Limb (tissue), 2 donors: Measurements from ENCODE around the gene TROAP.
A peak's percentile ranks its signal among the peaks of the same experiment; 100 is the strongest.

Experiments used
- DNase-seq, 2 donors: peaks; one replicate each; pipeline ENCODE4 v3.0.0-alpha.2; 2016; ENCODE audit errors: extremely low spot score in 2 of 2

TROAP gene

DNA sequence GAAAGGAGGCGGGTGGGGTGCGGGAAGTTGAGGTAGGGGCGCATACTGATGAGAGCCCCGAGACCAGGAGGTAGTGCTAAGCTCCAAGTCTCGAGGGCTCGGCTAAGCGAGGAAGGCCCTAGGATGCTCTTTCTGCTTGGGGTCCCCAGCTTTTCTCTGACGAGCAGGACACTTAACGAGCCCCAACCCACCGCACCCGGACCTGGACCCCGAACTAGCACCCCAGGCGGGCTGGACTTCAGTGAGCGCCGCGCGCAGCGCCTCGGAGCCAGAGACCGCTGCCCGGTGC, 18.7 kb downstream of the TROAP start:
- DNase-seq: no peak

DNA sequence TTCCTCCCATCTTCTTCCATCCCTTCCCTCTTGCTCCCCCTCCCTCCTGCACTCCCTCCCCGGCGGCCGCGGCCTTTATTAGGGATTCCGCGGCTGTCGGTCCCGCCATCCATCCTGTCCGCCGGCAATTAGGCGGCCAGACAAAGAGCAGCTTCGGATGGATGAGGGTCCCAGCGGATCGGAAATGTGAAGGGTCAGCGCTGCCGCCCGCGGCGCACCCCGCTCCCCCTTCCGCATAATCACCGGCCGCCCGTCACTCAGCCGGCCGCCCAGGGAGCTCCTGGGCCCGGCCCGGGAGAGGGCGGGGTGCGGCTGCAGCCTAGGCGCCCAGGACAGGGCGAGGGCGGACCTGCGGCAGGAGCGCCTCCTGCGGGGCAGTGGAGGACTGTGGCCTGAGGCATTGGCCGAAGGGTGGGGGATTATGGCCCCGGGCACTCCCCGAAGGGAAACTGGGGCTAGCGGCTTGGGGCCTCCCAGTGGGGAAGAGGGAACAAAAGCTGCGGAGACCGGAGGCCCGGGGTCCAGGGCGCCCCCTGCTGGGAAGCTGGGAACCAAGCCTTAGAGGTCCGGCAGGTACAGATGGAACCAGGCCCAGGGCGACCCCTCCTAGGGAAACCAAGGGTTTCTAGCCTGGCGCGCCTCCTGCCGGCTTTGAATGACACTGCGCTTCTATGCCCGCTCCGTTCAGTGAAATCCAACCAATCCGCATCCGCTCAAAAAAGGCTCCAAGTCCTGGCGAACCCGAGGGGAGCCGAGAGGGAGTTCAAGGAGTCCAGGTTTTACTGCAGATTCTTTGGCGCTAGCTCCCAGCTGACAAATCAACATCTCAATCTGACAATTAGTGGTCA, 19.2 kb downstream of the TROAP start:
- DNase-seq: peak; percentile 58 to 86

DNA sequence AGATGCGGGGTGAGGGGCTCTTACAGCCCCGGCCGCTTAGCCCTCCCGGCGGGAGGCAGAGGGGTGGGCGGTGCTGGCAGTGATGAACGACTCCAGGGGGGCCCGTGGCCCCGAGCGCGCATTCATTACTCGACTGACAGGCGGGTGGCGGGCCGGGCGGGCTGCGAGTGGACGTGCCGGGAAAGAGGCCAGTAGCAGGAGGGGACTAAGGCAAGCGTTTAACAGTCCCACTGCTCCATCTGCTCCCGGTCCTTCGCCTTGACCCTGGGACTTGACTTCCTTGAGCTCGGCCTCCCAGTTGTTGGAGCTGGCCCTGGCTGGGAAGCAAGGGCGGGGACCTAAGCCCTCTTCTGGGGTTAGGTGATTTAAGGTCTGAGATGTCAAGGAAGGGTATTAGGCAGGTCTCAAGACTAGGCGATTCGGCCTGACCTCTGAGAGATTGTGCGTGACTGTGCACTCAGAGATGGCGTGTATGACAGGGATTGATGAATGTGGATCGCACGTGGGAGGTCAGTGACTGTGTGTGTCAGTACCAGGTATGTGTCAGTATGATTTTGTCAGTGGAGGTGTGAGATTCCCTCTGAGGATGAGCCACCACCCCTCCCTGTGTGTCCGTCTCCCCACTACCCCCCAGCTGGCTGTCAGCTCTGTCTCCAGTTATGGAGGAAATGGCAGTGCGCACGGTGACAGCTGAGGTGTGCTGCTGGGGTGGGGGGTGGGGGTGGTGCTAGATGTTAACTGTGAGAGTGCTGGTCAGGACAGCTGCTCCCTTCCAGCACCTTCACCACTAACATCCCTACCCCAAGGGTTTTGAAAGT, 20.1 kb downstream of the TROAP start:
- peak in 1 of 2 donors; percentile 67 for DNase-seq

DNA sequence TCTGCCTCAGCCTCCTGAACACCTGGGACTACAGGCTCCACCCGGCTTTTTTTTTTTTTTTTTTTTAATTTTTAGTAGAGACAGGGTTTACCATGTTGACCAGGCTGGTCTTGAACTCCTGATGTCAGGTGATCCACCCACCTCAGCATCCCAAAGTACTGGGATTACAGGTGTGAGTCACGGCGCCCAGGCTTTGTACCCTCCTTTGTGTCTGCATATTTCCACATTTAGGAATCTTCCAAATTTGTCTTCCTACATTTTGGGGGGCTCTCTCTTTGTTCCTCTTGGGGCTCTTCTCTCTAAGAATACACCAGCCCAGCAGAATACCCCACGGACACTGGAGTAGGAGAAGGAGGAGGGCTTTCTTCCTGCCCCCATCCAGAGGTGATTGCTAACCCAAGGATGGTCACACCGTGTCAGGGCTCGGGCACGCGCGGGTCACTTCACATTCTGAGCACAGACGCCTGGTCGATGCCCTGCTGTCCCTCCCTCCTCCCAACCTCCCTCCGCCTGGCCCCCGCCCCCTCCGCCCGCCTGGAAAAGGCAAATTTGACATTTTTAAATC, 21.5 kb downstream of the TROAP start:
- DNase-seq: no peak

DNA sequence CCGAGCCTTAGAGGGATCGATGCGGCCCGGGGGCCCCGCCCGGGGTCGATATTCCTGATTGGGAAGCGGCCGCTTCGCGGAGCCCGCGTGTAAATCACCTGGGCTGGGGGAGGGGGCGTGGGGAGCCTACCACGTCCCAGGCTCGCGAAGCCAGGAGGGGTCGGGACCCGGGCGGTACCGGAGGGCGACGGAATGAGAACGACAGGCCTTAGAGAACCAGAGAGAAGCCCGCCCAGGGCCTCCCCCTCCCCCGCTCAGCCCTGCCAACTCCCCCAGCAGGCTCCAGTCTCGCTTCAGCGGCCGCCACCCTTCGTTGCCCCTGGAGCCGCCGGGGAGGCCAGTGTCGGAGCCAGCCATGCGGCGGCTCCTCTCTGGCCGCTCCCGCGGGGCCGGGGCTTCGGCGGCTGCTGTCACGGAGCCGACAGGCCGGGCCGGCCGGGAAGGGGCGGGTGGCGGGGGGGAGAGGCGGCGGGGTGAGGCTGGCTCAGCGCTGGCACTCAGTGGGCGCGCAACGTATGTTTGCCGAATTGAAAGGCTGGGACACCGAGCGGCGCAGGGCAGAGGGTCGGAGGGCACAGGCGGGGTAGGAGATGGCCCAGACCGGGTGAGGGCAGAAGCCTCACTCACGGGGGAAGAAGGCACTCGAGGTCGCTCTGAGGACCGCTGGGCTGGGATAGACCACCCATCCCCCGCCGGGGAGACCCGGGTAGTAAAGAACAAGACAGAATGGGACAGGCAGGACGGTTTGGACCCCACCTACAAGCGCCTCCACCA, 22.2 kb downstream of the TROAP start:
- DNase-seq: peak in 1 of 2 donors; percentile 69

DNA sequence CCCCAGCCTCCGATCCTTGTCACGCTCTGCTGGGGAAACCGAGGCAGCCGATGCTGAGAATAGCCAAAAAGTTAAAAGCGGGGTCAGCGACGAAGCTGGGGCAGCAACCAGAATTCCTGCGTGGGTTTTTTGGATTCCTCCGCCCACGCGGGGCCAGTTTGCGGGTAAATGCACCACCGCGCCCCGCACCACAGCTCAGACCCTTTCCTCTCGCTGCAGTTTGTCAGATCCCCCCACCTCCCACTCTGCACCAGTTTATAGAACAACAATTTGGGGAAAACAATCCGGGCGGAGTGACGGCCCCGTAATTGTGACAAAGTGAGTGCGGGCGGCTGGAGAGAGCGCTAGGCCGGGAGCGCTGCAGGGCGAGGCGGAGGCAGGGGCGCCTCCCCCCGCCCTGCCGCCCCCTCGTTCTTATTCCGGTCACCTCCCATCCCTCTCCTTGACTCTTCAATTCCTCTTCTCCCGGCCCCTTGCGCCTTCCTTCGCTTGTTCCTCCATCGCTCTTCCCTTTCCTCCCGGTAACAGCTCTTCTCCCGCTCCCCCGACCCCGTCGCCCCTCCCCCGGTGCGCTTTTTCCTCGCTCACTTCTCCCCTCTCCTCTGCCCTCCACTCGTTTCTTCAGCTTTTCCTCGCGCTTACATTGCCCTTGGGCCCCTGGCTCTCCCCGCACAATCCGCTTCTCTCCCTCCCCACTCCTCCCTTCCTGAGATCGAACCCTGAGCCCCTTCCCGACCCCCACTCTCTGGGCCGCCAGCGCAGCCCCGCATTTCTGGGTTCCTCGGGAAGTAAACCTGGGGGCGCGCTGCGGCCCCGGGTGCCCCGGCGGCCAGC, 23.0 kb downstream of the TROAP start:
- DNase-seq: peak in 1 of 2 donors; percentile 45

DNA sequence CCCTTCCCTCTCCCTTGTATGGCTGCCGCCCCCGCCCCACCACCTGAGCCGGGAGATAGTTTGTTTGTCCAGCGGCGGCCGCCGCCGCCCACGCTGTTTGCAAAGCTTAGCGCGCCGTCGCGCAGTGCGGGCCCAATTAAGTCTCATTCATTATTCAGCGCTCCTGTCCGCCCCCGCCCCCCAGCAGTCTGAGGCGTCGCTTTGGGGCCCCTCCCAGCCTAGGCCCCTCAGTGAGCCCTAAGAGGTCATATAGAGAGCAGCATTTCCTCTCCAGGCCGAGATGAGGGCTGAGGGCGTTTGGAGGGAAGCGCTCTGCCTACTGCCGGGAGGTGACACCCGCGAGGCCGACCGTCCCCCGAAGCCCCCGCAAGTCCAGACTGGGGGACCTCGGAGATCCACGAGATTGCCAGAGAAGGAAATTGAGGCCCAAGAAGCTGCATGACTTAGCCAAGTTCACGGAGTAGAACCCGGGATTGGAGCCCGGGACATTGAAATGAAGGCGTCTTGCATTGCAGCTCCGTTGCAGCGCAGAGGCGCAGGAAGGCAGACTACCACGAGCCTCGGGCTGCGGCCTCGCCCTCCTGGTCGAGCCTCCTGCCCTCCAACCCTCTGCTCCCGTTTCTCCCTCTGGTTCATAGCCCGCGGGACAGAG, 23.7 kb downstream of the TROAP start, which contains the start of gene DNAJC22:
DNAJC22 (plus strand) TSS at position 230 of the 652 bp plus-strand sequence. CDS start 1,985 bp downstream, outside the sequence.
- peak in 1 of 2 donors; percentile 52 for DNase-seq

DNA sequence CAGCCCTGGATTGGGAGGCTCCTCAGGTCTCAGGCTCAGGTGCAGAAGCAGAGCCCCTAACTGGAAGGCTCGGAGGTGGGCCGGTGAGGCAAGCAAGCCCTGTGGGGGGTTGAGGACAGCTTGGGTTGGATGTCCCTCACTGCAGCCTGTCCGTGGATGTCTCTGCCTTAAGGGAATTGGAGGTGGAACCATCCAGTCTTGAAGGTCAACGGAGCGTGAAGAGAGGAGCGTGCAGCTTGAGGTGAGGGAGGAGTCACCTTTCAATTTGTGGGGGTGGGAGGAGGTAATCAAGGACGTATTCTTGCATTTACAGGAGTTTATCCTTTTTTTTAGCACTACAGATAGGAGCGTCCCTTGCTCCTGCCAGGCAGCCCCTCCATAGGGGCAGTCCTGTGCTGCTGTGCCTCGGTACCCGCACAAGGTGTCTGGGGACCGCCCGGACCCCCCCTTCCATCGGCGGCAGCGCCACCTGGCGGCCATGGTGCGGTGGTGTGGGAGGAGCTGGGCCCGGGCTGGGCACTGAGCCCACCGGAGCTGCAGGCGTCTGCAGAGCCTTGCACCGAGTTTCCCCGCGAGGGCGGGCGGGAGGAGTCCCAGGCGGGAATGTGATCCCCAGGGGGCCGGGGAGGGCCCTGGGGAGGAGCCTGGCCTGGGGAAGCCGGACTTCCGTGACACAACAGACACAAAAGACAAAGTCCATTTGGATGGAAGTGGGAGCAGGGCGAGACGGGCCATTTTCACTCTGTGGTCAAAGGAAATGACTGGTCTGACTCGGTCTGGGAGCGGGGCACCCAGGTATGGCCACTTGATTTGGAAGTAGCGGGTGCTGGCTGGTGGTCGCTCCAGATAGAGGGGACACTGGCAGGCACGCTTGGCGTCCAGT, 24.5 kb downstream of the TROAP start:
- DNase-seq: peak in 1 of 2 donors; percentile 89

DNA sequence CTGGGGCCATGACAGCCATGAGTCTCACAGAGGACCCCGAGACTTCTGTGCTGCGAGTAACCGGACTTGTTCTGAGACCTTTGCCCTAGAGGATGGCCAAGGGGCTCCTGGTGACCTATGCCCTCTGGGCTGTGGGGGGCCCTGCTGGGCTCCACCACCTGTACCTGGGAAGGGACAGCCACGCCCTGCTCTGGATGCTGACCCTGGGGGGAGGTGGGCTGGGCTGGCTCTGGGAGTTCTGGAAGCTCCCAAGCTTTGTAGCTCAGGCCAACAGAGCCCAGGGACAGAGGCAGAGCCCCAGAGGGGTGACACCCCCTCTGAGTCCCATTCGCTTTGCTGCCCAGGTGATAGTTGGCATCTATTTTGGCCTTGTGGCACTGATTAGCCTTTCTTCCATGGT, 25.7 kb downstream of the TROAP start:
- DNase-seq: no peak

DNA sequence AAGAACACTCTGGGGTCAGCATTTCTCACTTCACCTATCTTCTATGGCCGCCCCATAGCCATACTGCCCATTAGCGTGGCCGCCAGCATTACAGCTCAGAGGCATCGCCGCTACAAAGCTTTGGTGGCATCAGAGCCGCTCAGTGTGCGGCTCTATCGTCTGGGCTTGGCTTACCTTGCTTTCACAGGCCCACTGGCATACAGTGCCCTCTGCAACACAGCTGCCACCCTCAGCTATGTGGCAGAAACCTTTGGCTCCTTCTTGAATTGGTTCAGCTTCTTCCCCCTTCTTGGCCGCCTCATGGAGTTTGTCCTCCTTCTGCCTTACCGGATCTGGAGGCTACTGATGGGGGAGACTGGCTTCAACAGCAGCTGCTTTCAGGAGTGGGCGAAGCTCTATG, 26.2 kb downstream of the TROAP start:
- DNase-seq: no peak

DNA sequence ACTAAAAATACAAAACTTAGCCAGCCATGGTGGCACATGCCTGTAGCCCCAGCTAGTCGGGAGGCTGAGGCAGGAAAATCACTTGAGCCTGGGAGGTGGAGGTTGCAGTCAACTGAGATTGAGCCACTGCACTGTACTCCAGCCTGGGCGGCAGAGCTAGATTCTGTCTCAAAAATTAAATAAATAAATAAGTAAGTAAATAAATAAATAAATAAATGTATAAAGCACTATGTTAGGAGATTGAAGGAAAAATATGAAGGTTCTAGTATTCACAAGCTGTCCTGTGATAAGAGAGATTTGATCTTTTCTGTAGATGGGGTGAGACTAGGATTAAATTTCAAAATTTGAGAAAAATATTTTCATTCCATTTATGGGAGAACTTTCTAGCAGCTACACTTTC, 29.3 kb downstream of the TROAP start:
- DNase-seq: no peak

DNA sequence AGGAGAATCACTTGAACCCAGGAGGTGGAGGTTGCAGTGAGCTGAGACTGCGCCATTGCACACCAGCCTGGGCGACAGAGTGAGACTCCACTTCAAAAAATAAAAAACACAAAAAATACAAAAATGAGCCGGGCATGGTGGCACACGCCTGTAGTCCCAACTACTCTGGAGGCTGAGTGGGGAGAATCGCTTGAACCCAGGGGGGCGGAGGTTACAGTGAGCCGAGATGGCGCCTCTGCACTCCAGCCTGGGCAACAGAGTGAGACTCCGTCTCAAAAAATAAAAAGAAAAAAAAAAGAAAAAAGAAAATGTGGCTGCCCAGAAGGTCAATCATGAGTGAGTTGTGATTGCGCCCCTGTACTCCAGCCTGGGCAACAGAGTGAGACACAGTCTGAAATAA, 32.9 kb downstream of the TROAP start:
- DNase-seq: no peak

DNA sequence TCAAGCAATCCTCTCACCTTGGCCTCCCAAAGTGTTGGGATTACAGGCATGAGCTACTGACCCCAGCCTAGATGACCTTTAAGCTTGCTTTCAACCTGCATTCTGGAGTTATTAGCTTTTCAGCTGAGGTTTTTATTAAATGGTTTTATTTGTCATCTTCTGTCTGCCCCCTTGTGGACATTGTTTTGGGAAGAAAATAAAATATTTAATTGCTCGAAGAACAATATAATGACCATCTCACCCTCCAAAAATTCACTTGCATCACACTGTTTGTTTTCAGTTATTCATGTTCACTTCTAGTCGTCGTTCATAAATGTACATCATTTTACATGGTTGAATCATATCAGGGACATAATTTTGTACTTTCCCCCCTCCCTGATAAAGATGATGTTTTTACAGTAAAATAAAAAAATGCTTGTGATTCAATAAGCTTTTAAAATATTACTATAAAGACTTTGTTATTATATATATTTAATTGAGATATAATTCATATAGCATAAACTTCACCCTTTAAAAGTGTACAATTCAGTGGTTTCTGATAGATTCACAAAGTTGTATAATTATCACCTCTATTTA, 34.1 kb downstream of the TROAP start:
- no peak for DNase-seq

DNA sequence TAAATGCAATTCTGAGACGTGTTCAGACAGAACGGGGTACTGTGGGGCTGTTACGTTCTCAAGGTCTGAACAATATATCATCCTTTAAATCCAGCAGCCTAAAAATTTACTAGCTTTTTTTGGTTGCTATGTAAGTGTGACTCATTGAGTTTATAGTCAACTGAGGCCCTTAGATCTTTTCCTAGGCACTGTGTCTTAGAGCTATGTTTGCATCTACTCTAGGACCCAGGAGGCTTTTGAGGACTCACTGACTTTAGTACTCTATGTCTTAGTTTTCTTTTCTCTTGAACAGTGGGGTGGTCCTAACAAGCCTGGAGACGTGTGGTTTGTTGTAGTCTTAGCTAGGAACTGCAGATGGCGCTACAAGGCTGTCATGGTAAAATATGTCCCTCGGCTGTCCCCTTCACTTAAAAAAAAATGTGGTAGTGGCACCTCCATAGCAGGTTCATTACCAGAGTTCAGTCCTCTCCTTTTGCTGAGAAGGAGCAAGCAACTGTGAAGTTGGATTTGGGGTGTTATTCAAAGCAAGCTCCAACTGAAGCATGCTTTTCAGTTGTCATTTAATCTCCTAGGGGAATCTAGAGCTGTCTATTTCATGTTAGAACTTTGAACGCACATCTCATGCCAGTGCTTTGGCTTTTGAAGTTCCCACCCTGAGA, 35.6 kb downstream of the TROAP start:
- peak; percentile 53 to 78 for DNase-seq

DNA sequence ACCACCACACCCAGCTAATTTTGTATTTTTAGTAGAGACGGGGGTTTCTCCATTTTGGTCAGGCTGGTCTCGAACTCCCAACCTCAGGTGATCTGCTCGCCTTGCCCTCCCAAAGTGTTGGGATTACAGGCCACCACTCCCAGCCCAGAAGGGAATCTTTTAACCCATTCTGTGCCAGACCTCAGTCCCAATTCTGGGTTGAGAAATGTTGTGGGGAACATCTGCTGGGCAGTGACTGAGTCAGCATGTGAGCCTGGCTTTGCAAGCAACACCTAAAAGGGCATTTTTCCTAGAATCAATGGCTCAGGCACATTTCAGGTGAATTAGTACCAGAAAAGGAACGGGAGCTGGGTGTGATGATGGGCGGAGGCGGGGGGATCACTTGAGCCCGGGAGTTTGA, 36.6 kb downstream of the TROAP start:
- no peak for DNase-seq

DNA sequence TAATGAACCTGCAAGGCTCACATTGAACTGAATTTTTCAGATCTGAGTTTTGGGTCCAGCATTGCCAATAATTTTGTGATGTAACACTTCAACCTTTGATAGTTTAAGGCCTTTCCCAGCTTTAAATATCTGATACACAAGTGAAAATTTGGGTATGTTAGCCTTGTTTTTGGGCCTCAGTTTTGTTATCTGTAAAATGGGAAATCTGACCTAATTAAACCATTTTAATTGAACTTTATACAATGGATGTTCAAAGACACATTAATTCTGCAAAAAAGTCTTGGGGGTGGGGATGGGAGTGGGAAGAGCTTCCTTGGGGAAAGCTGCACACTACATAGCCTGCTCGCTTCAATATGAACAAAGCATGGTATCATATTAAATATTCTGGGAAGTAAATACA, 39.0 kb downstream of the TROAP start:
- no peak for DNase-seq

DNA sequence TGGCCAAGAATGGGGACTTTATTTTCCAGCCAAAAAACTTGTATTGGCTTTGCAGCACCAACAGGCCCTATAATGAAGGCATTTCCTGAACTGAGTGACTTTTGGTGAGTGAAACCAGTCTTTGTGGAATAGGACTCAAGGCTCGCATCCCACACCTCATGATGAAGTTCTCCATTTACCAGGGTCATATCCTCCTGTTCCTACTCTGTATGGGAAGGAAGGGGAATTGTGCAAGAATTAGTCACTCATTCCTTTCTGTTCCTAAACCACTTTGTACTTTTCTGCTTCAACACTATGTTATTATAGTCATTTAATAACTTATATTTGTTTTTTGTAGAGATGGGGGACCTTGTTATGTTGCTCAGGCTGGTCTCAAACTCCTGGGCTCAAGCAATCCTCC, 41.9 kb downstream of the TROAP start:
- no peak for DNase-seq

DNA sequence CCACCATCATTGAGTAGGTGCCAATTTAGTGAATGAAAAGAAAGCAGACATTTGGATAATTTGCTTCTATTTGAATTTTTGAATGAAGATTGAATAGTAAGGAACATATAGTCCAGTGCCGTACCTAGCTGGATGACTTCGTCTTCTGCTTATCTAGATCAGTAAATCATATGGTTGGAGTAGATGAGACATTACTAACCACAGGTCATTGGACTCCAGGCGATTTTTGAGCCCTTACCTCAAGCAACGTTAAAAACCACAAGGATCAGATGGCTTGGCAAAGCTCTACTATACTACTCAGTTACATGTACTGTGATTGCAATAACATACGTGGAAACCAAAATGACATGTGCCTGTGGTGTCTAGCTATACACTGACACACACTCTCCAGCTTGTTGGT, 42.5 kb downstream of the TROAP start:
- DNase-seq: no peak
